HepG2 (cell line): ENCODE results near the gene GALNT17. TPM values are rescaled to one million over a fixed set of nuclear protein-coding genes. Genes with fewer than 3 reads are reported as not detected.

ENCODE experiments used
- ATAC-seq: fragments of 200-7000 bp; cut with Tn5 transposase; 3 replicates; pipeline ENCODE4 v1.9.1; 2020; ENCODE audit warnings: mild to moderate bottlenecking, moderate library complexity
- BruUV-seq: library from RNA; stranded (reverse); fragments of 400-500 nt; replicated peaks from 2 replicates; lab custom pipeline; 2021; lab: Mats Ljungman, UMichigan
- CTCF ChIA-PET: fragments of 300-600 bp; formaldehyde crosslinking; extraction: SDS; loops from one replicate; lab custom pipeline; 2021; ENCODE audit warnings: low total read pairs, inconsistent platforms, low intra/inter-chr PET ratio; lab: Yijun Ruan, JAX
- POLR2A ChIA-PET: fragments of 350-600 bp; sonication (Branson Sonifier 250); formaldehyde crosslinking; loops from one replicate; lab custom pipeline; 2020; ENCODE audit warnings: antibody characterized with exemption, inconsistent platforms; lab: Yijun Ruan, JAX
- DNase-seq: peaks from one replicate; pipeline ENCODE4 v3.0.0-alpha.2; 2015; ENCODE audit warnings: low spot score
- FAIRE-seq: peaks from 3 replicates; lab custom pipeline; 2011; peaks lifted over from hg19 to GRCh38; lab: Jason Lieb, UNC
- H2AFZ ChIP-seq: one replicate; pipeline ENCODE4 v1.6.1; 2011; ENCODE audit warnings: low read length, inconsistent platforms
- H3K27ac ChIP-seq: fragments of 300-600 bp; 3 replicates; pipeline ENCODE4 v1.8.0; 2011; ENCODE audit warnings: mixed run types, mild to moderate bottlenecking, mixed read lengths, low read length, inconsistent platforms; ENCODE audit not compliant: insufficient read depth; ENCODE audit errors: extremely low read length
- H3K27me3 ChIP-seq, 2 experiments: fragments of 200-600 bp in 1 of 2; 2 replicates in 1 of 2; 3 replicates in 1 of 2; pipeline versions ENCODE4 v1.6.0 to v1.8.0; 2011; ENCODE audit warnings: low read length in 2 of 2, mild to moderate bottlenecking in 2 of 2, moderate library complexity in 2 of 2, inconsistent platforms in 1 of 2; ENCODE audit not compliant: insufficient read depth in 2 of 2, control insufficient read depth in 1 of 2
- H3K36me3 ChIP-seq, 2 experiments: fragments of 200-600 bp in 1 of 2; replicated peaks in 1 of 2; 2 replicates in 1 of 2; 3 replicates in 1 of 2; pipeline versions ENCODE4 v1.5.1 to v1.8.0; 2011; ENCODE audit warnings: low read length in 2 of 2, inconsistent platforms in 1 of 2; ENCODE audit not compliant: insufficient read depth in 2 of 2, control insufficient read depth in 1 of 2
- H3K4me1 ChIP-seq: 2 replicates; pipeline ENCODE4 v1.5.1; 2012; ENCODE audit warnings: low read length, inconsistent platforms; ENCODE audit not compliant: insufficient read depth
- H3K4me2 ChIP-seq: 2 replicates; pipeline ENCODE4 v1.6.0; 2011; ENCODE audit warnings: low read depth, low read length, inconsistent platforms
- H3K4me3 ChIP-seq, 3 experiments: fragments of 200-600 bp in 1 of 3; sonication (generic), shearing (Covaris generic) in 1 of 3; replicated peaks in 1 of 3; 2 replicates each; pipeline ENCODE4 v1.5.1; 2011 to 2016; ENCODE audit warnings: low read length in 3 of 3, inconsistent platforms in 2 of 3, low read depth in 2 of 3, mild to moderate bottlenecking in 2 of 3, control low read depth in 1 of 3, mixed read lengths in 1 of 3; ENCODE audit not compliant: insufficient read depth in 1 of 3
- H3K79me2 ChIP-seq: one replicate; pipeline ENCODE4 v1.6.1; 2011; ENCODE audit warnings: low read length, inconsistent platforms; ENCODE audit not compliant: insufficient read depth
- H3K9ac ChIP-seq: 2 replicates; pipeline ENCODE4 v1.6.0; 2011; ENCODE audit warnings: mild to moderate bottlenecking, low read depth, low read length, inconsistent platforms; ENCODE audit not compliant: insufficient read depth
- H3K9me3 ChIP-seq: 2 replicates; pipeline ENCODE4 v1.5.1; 2012; ENCODE audit warnings: mild to moderate bottlenecking, low read length
- H4K20me1 ChIP-seq: 2 replicates; pipeline ENCODE4 v1.6.0; 2011; ENCODE audit warnings: inconsistent platforms, mild to moderate bottlenecking, low read length, moderate library complexity; ENCODE audit not compliant: insufficient read depth
- HOXA5 ChIP-seq: sonication (generic); formaldehyde crosslinking; IDR thresholded peaks from 2 replicates; pipeline ENCODE4 v1.4.0; 2020; ENCODE audit warnings: missing genetic modification reagents
- MAFF ChIP-seq: IDR thresholded peaks from 2 replicates; pipeline ENCODE4 v1.6.1; 2011; ENCODE audit warnings: low read depth, low read length, improper control_type of control experiment
- MAFK ChIP-seq, 2 experiments: IDR thresholded peaks in 1 of 2; conservative IDR thresholded peaks in 1 of 2; 2 replicates each; pipeline ENCODE4 v1.6.1; 2011; ENCODE audit warnings: improper control_type of control experiment in 2 of 2, low read length in 2 of 2
- RELA ChIP-seq: sonication (generic); formaldehyde crosslinking; IDR thresholded peaks from 2 replicates; pipeline ENCODE4 v1.4.0; 2020; ENCODE audit warnings: missing genetic modification reagents
- ZEB1 ChIP-seq: IDR thresholded peaks from 2 replicates; pipeline ENCODE4 v1.6.1; 2012; ENCODE audit warnings: mild to moderate bottlenecking, low read depth, inconsistent platforms; ENCODE audit not compliant: insufficient replicate concordance
- ZNF296 ChIP-seq: sonication (generic); formaldehyde crosslinking; conservative IDR thresholded peaks from 2 replicates; pipeline ENCODE4 v1.5.0; 2020; ENCODE audit warnings: mild to moderate bottlenecking, missing genetic modification reagents
- ZNF781 ChIP-seq: sonication (generic); formaldehyde crosslinking; IDR thresholded peaks from 2 replicates; pipeline ENCODE4 v1.5.1; 2020; ENCODE audit warnings: borderline replicate concordance, mild to moderate bottlenecking, missing genetic modification reagents; ENCODE audit errors: not compliant biosample characterization
- ZNF792 ChIP-seq: IDR thresholded peaks from 2 replicates; pipeline ENCODE4 v1.6.1; 2016
- WGBS: methylation state at CpG from one replicate; pipeline ENCODE4 v1.1.6; 2017; ENCODE audit warnings: low lambda C conversion rate; 5-methylcytosine and 5-hydroxymethylcytosine counted together
- in situ Hi-C: cut with HindIII; loops from 2 replicates; pipeline ENCODE4 v1.10.0; 2017; ENCODE audit warnings: low pct_unique_long_range_greater_than_20kb; ENCODE audit not compliant: extremely low pct_ligation_motif_present
- intact Hi-C: fragments of 100-400 bp; cut with micrococcal nuclease; formaldehyde crosslinking; loops from one replicate; pipeline ENCODE4 v1.10.0; 2022; ENCODE audit not compliant: unreplicated experiment
- polyA plus RNA-seq, 8 experiments: library from polyadenylated mRNA; depleted of rRNA in 3 of 8; stranded (reverse) in 7 of 8; unstranded in 1 of 8; fragments of >200 nt; fragmentation: Illumina TruSeq in 4 of 8; extraction: Trizol in 4 of 8; gene quantifications; 2 replicates each; pipeline versions ENCODE4 v1.2.1 to v1.2.3, GENCODE V29; 2011 to 2016; ENCODE audit warnings: low read depth in 4 of 8, missing spikeins in 1 of 8, mixed read lengths in 1 of 8; ENCODE audit not compliant: insufficient read depth in 1 of 8
- total RNA-seq, 5 experiments: library from RNA; depleted of rRNA; stranded (reverse); fragments of >200 nt; fragmentation: Illumina TruSeq; extraction: Trizol; gene quantifications; 2 replicates each; pipeline ENCODE4 v1.2.3, GENCODE V29; 2016; ENCODE audit warnings: low read depth in 1 of 5
- TF ChIP-seq, protein P1 (sequence below): sonication (generic); formaldehyde crosslinking; IDR thresholded peaks from 2 replicates; pipeline ENCODE4 v1.8.0; 2022; ENCODE audit warnings: low read depth, missing genetic modification reagents
- TF ChIP-seq, protein P2 (sequence below): IDR thresholded peaks from 2 replicates; pipeline ENCODE4 v1.6.1; 2016; ENCODE audit warnings: low read depth, control low read depth

GALNT17 gene
- total and polyA plus RNA-seq, 2 of the 13 experiments (the other 11 are each of a cell fraction or from before 2014, with no cell fraction given) = not detected

GRCh38 chr7:71312755-71313490 lies 181.0 kb downstream of the GALNT17 start:
- FAIRE-seq (no peak), ATAC-seq (no peak), DNase-seq (no peak)
- H3K79me2 ChIP-seq = no peaks in the 10 kb centered on the region
- no peaks in the 10 kb centered on the region for H4K20me1 ChIP-seq
- CTCF ChIA-PET = no interaction called here
- WGBS = 5% methylated on average over 3 of the region's 3 CpGs
- in situ Hi-C loops = no loop called here
- peaks cover 19% of the 10 kb centered on the region for H3K9me3 ChIP-seq
- TF ChIP-seq MAFF (peak; percentile 64), MAFK (conservative IDR thresholded peaks at IDR 0.05 in 1 of 2, IDR thresholded peaks at IDR 0.05 in 1 of 2; ENCODE audit: low read length in 2 of 2) (peak; percentile 23 to 80; a peak in 3 of 4 replicates), ZNF296 (CRISPR knock-in tag) (no peak)
- H3K9ac ChIP-seq = no peak overlapping the region
- BruUV-seq = no TSS peak
- no peak overlapping the region for H2AFZ ChIP-seq
- no peak overlapping the region for H3K4me2 ChIP-seq
- intact Hi-C loops = no loop called here
- POLR2A ChIA-PET = no interaction called here
- H3K4me1 ChIP-seq = no peaks in the 10 kb centered on the region
- H3K27me3 ChIP-seq = no peaks in the 10 kb centered on the region
- H3K36me3 ChIP-seq = no peaks in the 10 kb centered on the region
- no peak overlapping the region for H3K27ac ChIP-seq
- H3K4me3 ChIP-seq = no peak overlapping the region

DNA sequence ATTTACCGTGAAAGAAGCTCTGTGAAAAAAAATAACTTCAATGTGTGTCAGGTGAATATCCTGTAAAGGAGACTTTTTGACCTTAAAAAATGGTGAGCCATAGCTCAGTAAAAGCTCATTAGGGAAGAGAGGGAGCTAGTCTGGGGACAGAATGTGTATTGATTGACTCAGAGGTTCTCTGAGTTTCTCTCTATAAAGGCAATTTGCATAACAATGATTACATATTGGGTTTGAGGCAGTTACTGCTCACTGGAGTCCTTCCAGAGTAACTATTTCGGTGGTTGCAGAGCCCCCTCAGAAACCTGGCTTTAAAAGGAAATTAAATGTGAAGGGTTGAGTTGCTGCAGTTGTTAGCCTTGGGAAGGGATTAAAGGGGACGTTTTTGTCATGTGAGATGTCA lies 181.6 kb downstream of the GALNT17 start:
- 1% methylated on average over 3 of the region's 3 CpGs for WGBS
- Histone ChIP-seq H2AFZ (no peak overlapping the region), H3K9me3 (peaks cover 19% of the 10 kb centered on the region), H4K20me1 (no peaks in the 10 kb centered on the region), H3K36me3 (no peaks in the 10 kb centered on the region), H3K9ac (no peak overlapping the region), H3K4me1 (no peaks in the 10 kb centered on the region), H3K27me3 (no peaks in the 10 kb centered on the region), H3K79me2 (no peaks in the 10 kb centered on the region), H3K4me3 (no peak overlapping the region), H3K27ac (no peak overlapping the region), H3K4me2 (no peak overlapping the region)
- ChIA-PET CTCF (no interaction called here), POLR2A (no interaction called here)
- TF ChIP-seq HOXA5 (CRISPR knock-in tag) = no peak
- no peak for TF ChIP-seq ZNF792 (CRISPR knock-in tag)
- TF ChIP-seq, protein P1, sequence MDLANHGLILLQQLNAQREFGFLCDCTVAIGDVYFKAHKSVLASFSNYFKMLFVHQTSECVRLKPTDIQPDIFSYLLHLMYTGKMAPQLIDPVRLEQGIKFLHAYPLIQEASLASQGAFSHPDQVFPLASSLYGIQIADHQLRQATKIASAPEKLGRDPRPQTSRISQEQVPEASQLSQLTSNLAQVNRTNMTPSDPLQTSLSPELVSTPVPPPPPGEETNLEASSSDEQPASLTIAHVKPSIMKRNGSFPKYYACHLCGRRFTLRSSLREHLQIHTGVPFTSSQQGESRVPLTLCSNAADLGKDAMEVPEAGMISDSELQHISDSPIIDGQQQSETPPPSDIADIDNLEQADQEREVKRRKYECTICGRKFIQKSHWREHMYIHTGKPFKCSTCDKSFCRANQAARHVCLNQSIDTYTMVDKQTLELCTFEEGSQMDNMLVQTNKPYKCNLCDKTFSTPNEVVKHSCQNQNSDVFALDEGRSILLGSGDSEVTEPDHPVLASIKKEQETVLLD (CRISPR knock-in tag) = no peak
- no peak for TF ChIP-seq ZNF781
- TF ChIP-seq RELA (CRISPR knock-in tag) = no peak
- TF ChIP-seq, protein P2, sequence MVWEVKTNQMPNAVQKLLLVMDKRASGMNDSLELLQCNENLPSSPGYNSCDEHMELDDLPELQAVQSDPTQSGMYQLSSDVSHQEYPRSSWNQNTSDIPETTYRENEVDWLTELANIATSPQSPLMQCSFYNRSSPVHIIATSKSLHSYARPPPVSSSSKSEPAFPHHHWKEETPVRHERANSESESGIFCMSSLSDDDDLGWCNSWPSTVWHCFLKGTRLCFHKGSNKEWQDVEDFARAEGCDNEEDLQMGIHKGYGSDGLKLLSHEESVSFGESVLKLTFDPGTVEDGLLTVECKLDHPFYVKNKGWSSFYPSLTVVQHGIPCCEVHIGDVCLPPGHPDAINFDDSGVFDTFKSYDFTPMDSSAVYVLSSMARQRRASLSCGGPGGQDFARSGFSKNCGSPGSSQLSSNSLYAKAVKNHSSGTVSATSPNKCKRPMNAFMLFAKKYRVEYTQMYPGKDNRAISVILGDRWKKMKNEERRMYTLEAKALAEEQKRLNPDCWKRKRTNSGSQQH (CRISPR knock-in tag) = no peak
- TF ChIP-seq ZEB1 = no peak
- BruUV-seq = no TSS peak
- in situ Hi-C loops = no loop called here
- ATAC-seq (no peak), DNase-seq (no peak), FAIRE-seq (no peak)
- intact Hi-C loops = no loop called here
